HPDE6-E6E7 (cell line): ENCODE measurements around the gene TMEM11.

Experiments
- DNase-seq: peaks from one replicate; pipeline ENCODE4 v3.0.0; 2011; ENCODE audit warnings: missing footprints; ENCODE audit errors: extremely low spot score

Gene TMEM11

DNA sequence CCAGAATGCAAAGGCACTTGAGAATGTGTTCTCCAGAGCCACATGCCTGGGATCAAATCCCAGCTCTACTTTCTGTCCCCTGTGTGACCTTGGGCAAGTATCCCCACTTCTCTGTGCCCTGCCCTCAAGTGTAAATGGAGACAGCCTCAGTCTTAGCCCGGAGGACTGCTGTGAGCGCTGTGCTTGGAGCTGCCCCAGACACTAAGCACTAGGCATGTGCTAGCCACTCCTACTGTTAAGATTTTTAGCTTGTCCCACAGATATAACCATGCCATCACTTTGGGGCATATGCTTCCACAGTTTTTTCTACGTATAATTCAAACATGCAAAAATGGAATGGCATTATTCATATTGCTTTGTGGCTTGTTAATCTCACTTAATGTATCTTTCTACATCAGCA, 29.4 kb downstream of the TMEM11 start:
- DNase-seq = no peak

DNA sequence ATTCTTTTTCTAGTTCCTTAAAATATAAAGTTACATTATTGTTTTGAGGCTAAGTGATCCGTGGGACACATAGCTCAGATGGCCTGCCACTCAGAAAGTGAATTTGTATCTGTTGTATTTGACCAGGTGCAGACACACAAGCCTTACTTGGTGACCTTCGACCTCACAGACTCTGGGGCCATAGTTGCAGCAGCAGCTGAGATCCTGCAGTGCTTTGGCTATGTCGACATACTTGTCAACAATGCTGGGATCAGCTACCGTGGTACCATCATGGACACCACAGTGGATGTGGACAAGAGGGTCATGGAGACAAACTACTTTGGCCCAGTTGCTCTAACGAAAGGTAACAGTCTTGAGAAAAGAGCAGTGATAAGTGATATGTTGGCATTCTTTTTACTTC, 30.5 kb downstream of the TMEM11 start:
- DNase-seq = no peak

DNA sequence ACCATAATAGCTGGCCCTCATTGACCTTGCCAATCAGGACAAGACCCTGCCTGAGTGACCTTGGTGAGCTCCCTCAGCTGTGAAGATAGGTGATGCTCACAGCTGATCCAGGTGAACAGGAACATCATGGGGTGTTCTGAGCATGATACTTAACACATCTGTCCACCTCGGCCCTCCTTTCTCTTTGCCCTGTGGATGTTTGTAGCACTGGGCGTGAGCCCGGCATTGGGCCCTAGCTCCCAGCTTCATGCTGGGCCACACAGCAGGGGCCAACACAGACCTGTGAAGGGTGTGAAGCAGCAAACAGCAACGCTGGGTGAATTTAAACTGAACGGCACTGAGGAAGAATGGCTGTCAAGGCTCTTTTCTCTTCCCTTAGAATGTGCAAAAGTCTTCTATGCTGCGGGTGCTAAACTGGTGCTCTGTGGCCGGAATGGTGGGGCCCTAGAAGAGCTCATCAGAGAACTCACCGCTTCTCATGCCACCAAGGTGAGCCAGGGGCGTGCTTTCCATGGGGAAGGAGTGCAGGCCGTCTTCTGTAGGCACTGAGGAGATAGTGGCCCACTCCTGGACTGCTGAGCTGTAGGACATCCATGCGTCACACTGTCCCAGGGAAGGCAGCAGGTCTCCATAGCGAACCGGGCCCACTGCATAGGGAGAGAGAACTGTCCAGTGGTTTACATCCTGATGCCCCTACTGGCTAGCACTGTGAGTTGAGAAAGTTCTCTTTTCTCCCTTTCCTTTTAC, 35.9 kb downstream of the TMEM11 start:
- no peak for DNase-seq

DNA sequence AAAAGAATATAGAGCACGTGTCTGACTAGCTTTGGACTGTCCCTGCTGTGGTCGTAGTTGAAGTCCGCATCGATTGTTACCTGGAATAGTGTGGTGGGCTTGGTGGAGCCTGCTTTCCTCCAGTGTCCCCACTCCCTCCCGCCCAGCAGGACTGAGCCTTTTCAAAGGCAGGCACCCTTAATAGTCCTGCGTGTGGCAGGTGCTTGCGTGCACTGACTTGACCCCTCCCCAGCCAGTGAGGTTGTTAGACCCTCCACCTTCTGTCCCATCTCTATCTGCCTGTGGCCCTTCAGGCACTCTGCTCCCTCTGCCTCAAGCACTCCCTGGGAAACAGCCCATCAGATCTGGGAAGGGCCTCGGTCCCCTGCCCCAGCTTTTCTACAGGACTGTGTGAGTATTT, 36.6 kb downstream of the TMEM11 start:
- DNase-seq = no peak

DNA sequence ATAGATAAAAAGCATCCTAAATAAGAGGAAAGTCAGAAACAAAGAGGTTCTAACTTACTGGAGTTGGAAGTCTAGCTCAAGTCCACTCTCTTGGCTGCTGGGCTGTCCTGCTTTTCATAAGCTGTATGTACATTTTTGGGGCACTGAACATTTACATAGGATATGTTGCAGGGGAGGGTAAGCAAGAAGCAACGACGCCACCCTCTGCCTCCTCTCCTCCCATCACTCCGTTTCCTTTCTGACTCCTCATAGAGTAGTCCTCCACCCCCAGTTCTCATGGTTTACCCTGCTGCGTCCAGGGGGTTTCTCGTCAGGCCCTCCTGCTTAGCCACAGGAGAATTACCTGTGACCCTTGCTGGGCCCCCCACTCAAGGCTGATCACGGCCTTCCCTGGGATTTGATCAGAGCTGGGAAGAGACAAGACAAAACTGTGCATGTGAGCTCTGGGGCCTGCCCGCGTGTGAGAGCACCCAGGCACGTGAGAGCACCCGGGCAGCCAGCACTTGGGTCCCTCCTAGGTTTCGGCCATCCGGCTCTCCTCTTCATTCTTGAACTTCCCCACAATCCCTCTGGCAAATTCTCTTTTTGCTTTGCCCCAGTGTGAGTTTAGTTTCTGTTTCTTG, 37.1 kb downstream of the TMEM11 start:
- DNase-seq = no peak

DNA sequence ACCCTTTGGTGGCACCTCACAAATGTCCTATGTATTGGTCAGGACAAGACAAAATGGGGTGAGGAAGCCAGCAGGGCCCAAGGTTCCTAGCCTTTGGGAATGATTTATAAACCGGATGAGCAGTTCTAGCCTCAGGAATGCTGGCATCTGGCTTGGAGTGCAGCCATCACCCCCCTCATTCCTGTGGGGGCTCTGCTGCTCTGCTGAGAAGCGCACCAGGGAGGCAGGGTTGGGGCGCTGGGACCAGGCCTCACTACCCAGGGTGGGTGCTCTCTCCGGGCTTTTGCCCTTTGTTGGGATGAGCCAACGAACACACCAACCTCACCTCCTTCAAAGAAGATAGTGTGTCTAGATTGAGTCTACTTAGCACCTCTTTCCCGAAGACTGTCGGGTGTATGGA, 39.2 kb downstream of the TMEM11 start:
- DNase-seq = no peak

DNA sequence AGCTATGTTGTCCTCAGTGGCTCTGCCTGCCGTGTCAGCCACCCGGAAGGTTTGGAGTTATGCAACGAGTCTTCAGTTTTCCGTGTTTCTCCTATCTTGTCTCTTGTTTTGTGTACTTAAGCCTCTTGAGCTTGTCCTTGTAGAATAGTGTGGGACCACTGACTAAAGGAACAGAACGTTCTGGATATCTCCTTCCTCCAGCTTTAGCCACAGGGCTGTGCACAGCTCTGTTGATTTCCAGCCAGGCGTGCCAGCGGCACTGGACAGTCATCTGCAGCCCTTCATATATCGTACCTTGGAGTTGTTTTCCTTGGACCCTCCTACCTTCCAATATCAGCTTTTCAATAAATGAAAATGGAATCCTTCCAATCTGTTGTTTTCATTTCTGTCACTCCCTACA, 39.8 kb downstream of the TMEM11 start:
- DNase-seq = no peak

DNA sequence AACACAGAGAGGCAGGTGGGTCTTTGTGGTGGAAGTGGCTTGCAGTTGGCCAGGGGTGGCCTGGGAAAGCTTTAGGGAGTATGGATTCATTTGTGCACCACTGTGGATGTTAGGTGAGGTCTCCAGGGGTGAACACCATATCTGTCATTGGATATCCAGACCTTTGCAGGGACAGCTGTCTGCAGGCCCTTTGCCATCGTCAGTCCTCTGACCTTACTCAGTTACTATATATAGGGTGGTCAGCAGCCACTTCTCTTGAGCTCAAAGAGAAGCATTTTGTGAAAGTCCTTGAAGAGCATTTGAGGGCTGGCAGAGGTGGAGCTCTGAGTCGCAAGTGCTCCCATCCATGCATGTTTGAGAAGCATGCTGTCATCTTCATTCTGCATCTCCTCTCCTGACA, 40.4 kb downstream of the TMEM11 start:
- DNase-seq = no peak

DNA sequence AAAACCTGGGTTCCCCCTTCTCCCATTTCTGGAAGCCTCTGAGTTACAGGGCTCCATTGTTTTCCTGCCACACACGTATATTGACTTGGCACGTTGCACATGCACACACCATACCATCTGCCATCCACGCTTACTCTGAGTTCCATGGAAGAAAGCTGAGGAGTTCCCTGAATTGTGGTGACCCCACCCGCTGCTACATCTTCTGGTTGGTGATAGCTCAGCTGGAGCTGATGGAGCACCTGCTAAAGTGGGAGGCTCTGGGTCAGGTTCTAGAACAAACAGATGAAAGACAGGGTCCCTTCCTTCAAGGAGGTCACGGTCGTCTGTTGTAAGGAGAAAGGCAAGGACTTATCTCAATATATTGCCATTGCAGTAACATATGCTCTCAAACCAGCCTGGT, 41.1 kb downstream of the TMEM11 start:
- DNase-seq = no peak

DNA sequence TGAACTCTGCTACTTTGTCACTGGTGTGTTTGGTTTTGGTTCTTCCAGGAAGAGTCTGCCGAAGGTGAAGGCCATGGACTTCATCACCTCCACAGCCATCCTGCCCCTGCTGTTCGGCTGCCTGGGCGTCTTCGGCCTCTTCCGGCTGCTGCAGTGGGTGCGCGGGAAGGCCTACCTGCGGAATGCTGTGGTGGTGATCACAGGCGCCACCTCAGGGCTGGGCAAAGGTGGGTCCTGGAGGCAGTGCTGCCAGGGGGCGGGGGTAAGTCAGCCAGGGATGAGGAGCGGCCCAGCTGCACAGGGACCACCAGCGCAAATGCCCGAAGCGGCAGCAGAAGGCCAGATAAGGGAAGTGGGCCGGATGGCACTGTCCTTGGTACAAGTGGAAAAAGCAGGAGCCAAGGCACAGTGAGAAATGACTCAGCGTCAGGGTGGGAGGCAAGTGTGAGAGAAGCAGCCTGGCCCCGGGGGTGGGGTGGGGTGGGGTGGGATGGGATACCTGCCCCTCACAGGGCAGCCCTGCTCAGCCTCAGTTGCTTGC, 41.9 kb downstream of the TMEM11 start:
- DNase-seq = no peak

DNA sequence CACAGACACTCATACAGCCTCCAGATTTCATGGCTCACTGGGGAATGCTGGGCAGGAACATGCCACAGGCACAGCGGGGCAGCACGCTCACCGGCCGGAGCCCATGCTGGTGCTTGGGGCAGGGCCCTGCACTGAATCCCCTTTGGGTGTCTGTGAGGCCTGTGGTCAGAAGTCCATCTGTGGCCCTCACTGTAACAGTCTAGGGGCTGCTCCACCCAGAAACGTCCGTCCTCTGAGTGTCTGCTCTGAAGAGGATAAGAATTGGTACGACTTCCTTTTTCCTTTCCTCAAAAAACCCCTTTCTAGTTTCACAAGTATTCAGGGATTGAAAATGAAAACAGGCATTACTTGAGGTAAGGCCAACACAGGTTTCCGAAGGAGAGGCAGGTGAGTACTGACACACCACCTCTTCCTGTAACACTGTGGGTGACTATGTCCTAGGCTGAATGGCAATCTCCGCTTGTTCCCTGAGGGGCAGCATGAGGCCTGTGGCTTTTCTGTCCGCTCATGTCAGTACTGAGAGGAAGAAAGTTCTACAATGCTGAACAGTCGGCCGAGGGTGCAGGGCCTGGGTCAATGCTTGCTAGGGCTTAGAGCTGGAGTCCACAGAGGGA, 42.5 kb downstream of the TMEM11 start:
- no peak for DNase-seq

DNA sequence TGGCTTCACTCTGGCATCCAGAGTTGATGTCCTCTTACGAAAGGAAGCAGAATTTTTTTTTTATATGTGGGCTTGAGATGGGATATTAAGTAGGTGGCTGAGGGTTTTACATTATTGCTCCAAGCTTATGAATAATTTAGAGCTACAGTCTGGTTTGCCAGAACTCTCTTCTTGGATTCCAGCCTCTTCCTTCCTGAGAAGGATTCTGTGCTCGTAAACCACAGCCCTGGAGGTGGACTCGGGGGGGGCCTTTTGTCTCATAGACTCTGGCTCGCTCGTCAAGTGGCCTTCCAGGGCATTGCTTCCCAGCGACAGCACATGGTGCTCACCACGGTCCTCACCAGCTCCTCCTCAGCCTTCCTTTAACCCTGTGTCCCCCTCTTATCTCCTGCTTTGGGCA, 43.2 kb downstream of the TMEM11 start:
- DNase-seq = no peak

DNA sequence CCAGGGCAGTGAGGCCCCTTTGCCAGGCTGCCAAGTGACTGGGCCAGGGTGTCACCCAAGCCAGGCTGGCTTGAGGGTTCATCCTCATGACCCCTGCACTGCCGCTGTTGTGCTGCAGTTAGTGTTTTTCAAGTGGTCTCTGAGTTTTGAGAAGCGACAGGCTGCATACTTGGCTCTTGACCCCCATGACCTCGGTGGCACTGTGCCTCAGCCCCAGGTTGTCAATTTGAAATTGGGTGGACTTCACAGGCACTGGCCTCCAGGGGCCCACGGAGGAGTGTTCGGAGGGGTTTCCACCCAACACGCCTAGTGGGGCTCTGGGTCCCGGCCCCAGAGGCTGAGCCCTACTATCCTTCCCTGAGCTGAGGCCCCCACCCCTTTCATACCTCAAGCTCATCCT, 44.5 kb downstream of the TMEM11 start:
- DNase-seq = no peak

DNA sequence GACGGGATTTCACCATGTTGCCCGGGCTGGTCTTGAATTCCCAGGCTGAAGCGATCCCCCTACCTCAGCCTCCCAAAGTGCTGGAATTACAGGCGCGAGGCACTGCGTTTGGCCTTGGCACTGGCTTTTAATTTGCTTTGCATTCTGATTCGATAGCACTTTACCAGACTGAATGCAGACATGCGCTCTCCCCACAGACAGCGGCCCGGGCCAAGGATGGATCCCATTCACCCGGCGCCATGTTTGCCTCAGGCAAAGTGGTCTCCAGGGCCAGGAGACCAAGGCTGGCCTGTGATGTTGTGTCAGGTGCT, 45.5 kb downstream of the TMEM11 start:
- DNase-seq = no peak

DNA sequence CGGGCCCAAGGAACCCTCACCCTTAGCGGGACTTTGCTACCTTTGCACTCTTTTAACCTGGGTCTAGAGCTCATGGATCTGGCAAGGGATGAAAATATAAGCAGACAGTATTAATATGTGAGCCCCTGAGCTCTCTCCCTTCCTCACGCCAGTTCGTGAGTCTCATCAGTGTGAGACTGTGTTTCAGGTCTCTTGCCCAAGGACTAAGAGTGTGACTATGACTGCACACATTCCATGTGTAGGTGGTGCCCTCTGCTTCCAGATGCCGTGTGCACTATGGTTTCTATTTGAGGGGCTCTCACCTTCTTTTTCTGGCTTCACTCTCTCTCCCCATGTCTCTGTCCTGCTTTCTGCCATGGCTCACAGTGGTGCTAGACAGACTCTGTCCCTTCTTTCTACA, 46.7 kb downstream of the TMEM11 start:
- DNase-seq = no peak

DNA sequence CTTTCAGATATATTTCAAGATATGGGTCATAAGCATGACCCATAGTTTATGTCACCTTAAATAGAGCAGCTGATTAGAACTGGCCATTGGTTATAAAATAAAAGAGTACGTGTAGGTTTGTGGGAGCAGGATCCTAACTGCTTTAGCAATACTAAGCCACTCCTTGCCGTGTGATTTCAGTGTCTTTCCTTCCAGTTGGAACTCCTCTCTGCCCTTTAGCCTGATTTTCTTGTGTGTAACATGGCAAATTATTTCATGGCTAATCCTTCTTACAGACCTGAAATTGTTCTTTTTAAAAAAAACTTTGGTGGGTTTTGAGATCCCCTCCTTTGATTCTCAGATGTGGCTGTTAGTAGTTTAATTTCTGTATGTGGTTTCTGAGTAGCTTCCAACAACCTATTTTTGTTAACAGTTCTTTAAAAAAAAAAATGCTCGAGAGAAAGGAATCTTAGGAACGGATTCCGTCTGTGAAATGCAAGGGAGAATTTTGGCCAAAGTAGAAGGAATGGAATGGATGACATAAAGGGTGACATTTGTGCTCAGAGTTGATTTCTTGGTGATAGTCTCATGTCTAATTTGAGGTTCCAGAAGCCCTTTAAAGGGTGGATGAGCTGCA, 47.3 kb downstream of the TMEM11 start:
- no peak for DNase-seq

DNA sequence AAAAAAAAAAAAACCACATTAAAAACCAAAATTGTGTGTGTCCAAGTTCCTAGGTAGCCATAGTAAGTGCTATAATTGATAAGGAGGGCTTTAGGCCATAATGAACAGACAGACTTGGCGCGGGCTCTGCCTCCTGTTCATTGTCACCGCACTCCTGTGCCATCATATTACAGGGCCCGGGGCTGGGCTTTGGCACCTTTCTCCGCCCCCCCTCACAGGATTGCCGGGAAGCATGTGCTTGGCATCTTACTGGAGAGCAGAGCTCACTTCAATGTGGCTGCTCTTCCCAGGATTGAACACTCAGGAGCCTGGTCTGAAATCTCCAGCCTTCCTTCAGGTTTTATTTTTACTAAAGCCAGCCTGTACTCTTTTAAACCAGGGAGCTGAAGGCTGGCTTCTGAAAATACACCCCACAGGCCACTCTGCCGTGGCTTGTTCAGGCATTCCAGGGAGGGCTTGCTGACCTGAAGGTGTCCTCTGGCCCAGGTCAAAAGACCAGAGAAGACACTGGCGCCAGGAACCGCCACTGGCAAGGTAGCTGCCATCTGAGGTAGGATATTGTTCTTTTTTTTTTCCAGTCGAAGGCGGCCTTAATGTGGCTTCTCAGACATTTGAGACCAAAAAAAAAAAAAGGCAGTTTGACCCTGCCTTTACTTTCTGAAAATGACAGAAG, 47.9 kb downstream of the TMEM11 start:
- DNase-seq = no peak

DNA sequence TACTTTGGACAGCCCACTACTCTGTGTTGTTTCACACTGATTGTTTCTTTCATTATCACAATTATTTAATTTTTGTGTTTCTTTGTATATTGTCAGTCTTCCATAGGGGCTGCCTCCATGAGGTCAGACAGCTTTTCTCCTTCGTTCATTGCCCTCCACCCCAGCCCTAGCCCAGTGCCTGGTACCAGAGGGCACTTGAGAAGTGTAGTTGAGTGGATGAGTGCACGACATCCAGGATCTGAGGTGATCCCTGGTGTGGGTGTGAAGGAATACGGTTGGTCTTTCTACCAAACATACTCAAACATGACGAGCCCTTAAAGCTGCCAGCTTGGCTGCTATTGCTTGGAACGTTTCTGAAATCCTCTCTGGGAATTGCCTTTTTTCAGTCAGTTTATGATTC, 49.3 kb downstream of the TMEM11 start:
- DNase-seq = no peak

DNA sequence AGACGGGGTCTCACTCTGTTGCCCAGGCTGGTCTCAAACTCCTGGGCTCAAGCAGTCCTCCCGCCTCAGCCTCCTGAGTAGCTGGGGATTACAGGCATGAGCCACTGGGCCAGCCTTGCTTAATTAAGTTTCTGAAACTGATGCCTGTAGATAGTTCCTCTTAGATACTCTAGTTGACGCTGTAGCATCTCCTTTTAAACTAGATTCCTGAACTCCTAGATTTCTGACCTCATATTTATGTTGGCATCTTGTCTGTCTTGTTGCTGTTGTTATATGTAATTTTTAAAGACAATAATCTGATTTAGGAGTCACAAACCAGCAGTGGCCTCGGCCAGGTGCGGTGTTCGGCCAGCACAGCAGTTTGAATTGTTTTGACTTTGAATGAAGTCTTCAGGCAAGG, 49.7 kb downstream of the TMEM11 start:
- DNase-seq = no peak

DNA sequence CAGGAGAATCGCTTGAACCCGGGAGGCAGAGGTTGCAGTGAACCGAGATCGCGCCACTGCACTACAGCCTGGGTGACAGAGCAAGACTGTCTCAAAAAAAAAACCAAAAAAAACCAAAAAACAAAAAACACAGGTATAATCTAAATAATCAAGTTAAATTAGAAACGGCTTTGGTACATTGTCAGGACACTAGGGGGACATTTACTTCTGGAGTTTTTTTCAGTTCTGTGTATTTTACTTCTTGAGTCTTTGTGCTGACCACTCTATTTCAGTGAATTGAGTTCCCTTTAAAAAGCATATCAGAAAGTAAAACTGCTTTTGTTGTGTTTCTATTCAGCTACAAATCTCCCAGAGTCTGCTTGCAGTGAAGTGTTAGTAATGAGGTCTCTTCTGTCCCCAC, 50.9 kb downstream of the TMEM11 start:
- no peak for DNase-seq

DNA sequence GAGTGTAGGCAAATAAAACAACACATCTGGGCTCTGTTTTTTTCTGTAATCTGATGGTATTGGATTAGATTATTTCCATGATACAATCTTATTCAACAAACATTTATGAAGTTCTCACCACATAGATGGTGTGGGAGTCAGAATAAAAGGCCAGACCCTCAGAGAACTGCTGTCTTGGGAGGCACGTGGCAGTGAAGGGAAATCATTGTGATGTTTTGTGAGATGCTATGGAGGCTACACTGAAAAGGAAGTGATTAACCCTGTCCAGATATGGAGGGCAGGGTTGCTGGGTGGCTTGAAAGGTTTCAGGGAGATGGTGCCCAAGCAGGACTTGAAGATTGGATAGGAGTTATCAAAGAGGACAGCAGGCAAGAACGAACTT, 51.6 kb downstream of the TMEM11 start:
- DNase-seq = no peak
